Suprapubic skin (tissue), 4 donors: ENCODE measurements around the gene KHDRBS1.

Source experiments
- EP300 ChIP-seq: sonication (generic); formaldehyde crosslinking; IDR thresholded peaks from one replicate; pipeline ENCODE4 v1.6.1; 2017; ENCODE audit warnings: antibody characterized with exemption
- POLR2AphosphoS5 ChIP-seq, 3 donors: sonication (generic); formaldehyde crosslinking; IDR thresholded peaks; one replicate each; pipeline ENCODE4 v1.6.1; 2017; ENCODE audit warnings: antibody characterized with exemption in 3 of 3
- TF ChIP-seq, protein P1 (sequence below), 2 donors: fragments of 200-600 bp in 1 of 2; fragments of 450-650 bp in 1 of 2; sonication (generic) in 1 of 2; IDR thresholded peaks; one replicate each; pipeline ENCODE4 v1.5.1; 2016 to 2019; ENCODE audit warnings: antibody characterized with exemption in 2 of 2, mild to moderate bottlenecking in 1 of 2, moderate library complexity in 1 of 2

DNA sequence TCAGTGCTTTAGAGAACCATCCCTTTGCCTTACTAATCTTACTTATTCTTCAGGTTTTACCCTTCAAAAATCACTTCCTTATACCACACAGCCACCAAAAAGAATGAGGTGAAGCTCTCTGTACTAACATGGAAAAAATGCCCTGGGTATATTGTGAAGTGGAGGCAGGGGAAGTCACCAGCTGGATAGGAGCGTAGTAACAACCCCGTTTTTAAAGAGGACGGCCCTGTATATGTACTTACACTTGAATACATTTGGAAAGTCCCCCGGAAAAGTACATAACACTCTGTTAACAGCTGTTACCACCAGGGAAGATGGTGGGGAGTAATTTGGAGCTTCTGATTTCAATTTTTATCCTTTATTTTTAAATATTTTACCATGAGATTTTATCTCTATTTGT lies 28.2 kb upstream of the KHDRBS1 start:
- TF ChIP-seq, protein P1, sequence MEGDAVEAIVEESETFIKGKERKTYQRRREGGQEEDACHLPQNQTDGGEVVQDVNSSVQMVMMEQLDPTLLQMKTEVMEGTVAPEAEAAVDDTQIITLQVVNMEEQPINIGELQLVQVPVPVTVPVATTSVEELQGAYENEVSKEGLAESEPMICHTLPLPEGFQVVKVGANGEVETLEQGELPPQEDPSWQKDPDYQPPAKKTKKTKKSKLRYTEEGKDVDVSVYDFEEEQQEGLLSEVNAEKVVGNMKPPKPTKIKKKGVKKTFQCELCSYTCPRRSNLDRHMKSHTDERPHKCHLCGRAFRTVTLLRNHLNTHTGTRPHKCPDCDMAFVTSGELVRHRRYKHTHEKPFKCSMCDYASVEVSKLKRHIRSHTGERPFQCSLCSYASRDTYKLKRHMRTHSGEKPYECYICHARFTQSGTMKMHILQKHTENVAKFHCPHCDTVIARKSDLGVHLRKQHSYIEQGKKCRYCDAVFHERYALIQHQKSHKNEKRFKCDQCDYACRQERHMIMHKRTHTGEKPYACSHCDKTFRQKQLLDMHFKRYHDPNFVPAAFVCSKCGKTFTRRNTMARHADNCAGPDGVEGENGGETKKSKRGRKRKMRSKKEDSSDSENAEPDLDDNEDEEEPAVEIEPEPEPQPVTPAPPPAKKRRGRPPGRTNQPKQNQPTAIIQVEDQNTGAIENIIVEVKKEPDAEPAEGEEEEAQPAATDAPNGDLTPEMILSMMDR (IDR thresholded peaks at IDR 0.05), result no peak
- TF ChIP-seq EP300, result no peak
- TF ChIP-seq POLR2AphosphoS5 (IDR thresholded peaks at IDR 0.05), result no peak
